ENCODE measurements around the gene MCM9.

MCM9 gene

DNA sequence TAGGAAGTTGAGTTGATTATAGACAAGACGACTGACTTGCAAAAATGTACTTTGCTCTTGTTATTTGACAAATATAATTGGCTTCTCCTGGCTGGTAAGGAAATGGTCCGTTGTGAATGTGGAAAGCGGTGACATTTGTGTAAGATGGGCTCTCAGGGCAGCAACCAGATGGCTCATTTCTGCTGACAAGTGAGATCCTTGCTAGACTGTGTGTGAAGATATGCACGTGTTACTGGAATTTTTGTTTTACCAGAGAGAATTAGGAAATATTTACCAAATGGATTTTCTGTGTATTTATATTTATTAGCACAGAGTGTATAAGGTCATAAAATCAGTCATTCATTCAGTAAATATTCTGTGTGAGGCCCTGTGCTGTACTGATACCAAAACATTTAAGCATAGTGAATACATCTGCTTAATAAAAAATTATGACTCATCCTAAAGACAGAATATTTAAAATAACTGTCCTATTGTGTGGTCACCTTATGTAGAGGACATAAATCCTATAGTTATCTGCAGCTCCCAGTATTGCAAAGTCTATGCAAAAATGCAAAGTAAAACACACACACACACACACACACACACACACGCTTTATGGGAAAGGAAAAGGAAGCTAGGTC, 150.9 kb downstream of the MCM9 start:
- no peaks in the 10 kb centered on the region for H3K36me3 ChIP-seq (ENCODE audit: control insufficient read depth in 2 of 2, insufficient read depth in 1 of 2, low read length in 2 of 2)
- H3K4me3 ChIP-seq (ENCODE audit: low read depth, low read length), result no peak overlapping the region
- peaks cover 13% of the 10 kb centered on the region for H3K4me1 ChIP-seq (ENCODE audit: control insufficient read depth, insufficient read depth, low read length)
- ChIA-PET POLR2A (no interaction called here), CTCF (interaction anchor here (0.6 to 2.3 kb wide), 6 partner anchors 8 to 499 kb away, joined by 3 to 8 read pairs (median 3); no protein-coding TSS in a partner anchor)
- H3K9me3 ChIP-seq (ENCODE audit: control insufficient read depth, insufficient read depth, low read depth, low read length), result no peaks in the 10 kb centered on the region
- H3K27ac ChIP-seq (ENCODE audit: extremely low read depth, low read depth, low read length), result no peak overlapping the region
- TF ChIP-seq, protein P1, sequence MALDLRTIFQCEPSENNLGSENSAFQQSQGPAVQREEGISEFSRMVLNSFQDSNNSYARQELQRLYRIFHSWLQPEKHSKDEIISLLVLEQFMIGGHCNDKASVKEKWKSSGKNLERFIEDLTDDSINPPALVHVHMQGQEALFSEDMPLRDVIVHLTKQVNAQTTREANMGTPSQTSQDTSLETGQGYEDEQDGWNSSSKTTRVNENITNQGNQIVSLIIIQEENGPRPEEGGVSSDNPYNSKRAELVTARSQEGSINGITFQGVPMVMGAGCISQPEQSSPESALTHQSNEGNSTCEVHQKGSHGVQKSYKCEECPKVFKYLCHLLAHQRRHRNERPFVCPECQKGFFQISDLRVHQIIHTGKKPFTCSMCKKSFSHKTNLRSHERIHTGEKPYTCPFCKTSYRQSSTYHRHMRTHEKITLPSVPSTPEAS (tag by site-specific recombination; IDR thresholded peaks at IDR 0.05), result no peak
- TF ChIP-seq, protein P2, sequence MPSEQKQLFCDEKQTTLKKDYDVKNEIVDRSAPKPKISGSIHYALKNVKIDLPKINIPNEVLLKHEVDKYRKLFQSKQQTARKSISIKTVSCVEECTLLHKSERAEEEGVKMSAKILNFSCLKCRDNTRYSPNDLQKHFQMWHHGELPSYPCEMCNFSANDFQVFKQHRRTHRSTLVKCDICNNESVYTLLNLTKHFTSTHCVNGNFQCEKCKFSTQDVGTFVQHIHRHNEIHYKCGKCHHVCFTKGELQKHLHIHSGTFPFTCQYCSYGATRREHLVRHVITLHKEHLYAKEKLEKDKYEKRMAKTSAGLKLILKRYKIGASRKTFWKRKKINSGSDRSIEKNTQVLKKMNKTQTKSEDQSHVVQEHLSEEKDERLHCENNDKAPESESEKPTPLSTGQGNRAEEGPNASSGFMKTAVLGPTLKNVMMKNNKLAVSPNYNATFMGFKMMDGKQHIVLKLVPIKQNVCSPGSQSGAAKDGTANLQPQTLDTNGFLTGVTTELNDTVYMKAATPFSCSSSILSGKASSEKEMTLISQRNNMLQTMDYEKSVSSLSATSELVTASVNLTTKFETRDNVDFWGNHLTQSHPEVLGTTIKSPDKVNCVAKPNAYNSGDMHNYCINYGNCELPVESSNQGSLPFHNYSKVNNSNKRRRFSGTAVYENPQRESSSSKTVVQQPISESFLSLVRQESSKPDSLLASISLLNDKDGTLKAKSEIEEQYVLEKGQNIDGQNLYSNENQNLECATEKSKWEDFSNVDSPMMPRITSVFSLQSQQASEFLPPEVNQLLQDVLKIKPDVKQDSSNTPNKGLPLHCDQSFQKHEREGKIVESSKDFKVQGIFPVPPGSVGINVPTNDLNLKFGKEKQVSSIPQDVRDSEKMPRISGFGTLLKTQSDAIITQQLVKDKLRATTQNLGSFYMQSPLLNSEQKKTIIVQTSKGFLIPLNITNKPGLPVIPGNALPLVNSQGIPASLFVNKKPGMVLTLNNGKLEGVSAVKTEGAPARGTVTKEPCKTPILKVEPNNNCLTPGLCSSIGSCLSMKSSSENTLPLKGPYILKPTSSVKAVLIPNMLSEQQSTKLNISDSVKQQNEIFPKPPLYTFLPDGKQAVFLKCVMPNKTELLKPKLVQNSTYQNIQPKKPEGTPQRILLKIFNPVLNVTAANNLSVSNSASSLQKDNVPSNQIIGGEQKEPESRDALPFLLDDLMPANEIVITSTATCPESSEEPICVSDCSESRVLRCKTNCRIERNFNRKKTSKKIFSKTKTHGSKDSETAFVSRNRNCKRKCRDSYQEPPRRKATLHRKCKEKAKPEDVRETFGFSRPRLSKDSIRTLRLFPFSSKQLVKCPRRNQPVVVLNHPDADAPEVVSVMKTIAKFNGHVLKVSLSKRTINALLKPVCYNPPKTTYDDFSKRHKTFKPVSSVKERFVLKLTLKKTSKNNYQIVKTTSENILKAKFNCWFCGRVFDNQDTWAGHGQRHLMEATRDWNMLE (tag by site-specific recombination; conservative IDR thresholded peaks at IDR 0.05; ENCODE audit: low read depth), result no peak
- no peak for TF ChIP-seq ZNF302 (tag by site-specific recombination; IDR thresholded peaks at IDR 0.05; ENCODE audit: low read depth)
- TF ChIP-seq, protein P3, sequence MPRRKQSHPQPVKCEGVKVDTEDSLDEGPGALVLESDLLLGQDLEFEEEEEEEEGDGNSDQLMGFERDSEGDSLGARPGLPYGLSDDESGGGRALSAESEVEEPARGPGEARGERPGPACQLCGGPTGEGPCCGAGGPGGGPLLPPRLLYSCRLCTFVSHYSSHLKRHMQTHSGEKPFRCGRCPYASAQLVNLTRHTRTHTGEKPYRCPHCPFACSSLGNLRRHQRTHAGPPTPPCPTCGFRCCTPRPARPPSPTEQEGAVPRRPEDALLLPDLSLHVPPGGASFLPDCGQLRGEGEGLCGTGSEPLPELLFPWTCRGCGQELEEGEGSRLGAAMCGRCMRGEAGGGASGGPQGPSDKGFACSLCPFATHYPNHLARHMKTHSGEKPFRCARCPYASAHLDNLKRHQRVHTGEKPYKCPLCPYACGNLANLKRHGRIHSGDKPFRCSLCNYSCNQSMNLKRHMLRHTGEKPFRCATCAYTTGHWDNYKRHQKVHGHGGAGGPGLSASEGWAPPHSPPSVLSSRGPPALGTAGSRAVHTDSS (tag by site-specific recombination; IDR thresholded peaks at IDR 0.05), result no peak
- no peak for TF ChIP-seq ZSCAN23 (tag by site-specific recombination; IDR thresholded peaks at IDR 0.05)
- TF ChIP-seq, protein P4, sequence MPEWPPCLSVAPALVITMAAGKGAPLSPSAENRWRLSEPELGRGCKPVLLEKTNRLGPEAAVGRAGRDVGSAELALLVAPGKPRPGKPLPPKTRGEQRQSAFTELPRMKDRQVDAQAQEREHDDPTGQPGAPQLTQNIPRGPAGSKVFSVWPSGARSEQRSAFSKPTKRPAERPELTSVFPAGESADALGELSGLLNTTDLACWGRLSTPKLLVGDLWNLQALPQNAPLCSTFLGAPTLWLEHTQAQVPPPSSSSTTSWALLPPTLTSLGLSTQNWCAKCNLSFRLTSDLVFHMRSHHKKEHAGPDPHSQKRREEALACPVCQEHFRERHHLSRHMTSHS (tag by site-specific recombination; IDR thresholded peaks at IDR 0.05), result no peak
- TF ChIP-seq ZNF311 (tag by site-specific recombination; IDR thresholded peaks at IDR 0.05; ENCODE audit: borderline replicate concordance), result no peak
- no peak for TF ChIP-seq TCF7L2 (IDR thresholded peaks at IDR 0.05; ENCODE audit: borderline replicate concordance, low read depth, low read length)
- TF ChIP-seq ZNF202 (tag by site-specific recombination; IDR thresholded peaks at IDR 0.05; ENCODE audit: borderline replicate concordance), result no peak
- TF ChIP-seq ZNF571 (tag by site-specific recombination; IDR thresholded peaks at IDR 0.05), result no peak

DNA sequence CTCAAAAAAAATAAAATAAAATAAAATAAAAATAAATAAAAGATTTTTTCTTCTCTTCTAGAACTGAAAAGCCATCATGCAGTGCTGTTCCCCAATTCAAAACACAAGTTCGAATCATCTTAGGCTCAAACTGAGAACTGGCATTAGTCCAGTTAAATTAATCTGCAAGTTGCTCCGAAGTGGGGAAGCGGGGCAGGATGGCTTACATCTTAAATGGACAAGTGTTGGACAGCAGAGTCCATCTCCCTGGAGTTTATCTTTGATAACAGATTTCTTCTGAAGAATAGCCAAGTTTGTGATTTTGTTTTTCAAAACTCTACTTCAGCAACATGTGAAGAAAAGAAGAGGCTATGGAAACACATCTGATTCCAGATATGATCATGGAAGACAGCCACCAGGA, 152.3 kb downstream of the MCM9 start:
- Histone ChIP-seq H3K9me3 (ENCODE audit: control insufficient read depth, insufficient read depth, low read depth, low read length) (no peaks in the 10 kb centered on the region), H3K4me1 (ENCODE audit: control insufficient read depth, insufficient read depth, low read length) (peaks cover 13% of the 10 kb centered on the region), H3K27ac (ENCODE audit: extremely low read depth, low read depth, low read length) (no peak overlapping the region), H3K4me3 (ENCODE audit: low read depth, low read length) (no peak overlapping the region), H3K36me3 (ENCODE audit: control insufficient read depth in 2 of 2, insufficient read depth in 1 of 2, low read length in 2 of 2) (no peaks in the 10 kb centered on the region)
- TF ChIP-seq, protein P5, sequence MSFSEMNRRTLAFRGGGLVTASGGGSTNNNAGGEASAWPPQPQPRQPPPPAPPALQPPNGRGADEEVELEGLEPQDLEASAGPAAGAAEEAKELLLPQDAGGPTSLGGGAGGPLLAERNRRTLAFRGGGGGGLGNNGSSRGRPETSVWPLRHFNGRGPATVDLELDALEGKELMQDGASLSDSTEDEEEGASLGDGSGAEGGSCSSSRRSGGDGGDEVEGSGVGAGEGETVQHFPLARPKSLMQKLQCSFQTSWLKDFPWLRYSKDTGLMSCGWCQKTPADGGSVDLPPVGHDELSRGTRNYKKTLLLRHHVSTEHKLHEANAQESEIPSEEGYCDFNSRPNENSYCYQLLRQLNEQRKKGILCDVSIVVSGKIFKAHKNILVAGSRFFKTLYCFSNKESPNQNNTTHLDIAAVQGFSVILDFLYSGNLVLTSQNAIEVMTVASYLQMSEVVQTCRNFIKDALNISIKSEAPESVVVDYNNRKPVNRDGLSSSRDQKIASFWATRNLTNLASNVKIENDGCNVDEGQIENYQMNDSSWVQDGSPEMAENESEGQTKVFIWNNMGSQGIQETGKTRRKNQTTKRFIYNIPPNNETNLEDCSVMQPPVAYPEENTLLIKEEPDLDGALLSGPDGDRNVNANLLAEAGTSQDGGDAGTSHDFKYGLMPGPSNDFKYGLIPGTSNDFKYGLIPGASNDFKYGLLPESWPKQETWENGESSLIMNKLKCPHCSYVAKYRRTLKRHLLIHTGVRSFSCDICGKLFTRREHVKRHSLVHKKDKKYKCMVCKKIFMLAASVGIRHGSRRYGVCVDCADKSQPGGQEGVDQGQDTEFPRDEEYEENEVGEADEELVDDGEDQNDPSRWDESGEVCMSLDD (tag by site-specific recombination; IDR thresholded peaks at IDR 0.05), result no peak
- TF ChIP-seq, protein P6, sequence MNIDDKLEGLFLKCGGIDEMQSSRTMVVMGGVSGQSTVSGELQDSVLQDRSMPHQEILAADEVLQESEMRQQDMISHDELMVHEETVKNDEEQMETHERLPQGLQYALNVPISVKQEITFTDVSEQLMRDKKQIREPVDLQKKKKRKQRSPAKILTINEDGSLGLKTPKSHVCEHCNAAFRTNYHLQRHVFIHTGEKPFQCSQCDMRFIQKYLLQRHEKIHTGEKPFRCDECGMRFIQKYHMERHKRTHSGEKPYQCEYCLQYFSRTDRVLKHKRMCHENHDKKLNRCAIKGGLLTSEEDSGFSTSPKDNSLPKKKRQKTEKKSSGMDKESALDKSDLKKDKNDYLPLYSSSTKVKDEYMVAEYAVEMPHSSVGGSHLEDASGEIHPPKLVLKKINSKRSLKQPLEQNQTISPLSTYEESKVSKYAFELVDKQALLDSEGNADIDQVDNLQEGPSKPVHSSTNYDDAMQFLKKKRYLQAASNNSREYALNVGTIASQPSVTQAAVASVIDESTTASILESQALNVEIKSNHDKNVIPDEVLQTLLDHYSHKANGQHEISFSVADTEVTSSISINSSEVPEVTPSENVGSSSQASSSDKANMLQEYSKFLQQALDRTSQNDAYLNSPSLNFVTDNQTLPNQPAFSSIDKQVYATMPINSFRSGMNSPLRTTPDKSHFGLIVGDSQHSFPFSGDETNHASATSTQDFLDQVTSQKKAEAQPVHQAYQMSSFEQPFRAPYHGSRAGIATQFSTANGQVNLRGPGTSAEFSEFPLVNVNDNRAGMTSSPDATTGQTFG (tag by site-specific recombination; IDR thresholded peaks at IDR 0.05; ENCODE audit: borderline replicate concordance), result no peak
- ChIA-PET CTCF (interaction anchor here (2.0 kb wide), 1 partner anchor 18 kb away, joined by 8 read pairs; no protein-coding TSS in a partner anchor), POLR2A (no interaction called here)
